ENCODE data around the gene HOXC10.

- TF ChIP-seq POLR2AphosphoS5 (IDR thresholded peaks at IDR 0.05; ENCODE audit: low read depth, low read length) (no peak), CTCF (IDR thresholded peaks at IDR 0.05) (no peak), REST (IDR thresholded peaks at IDR 0.05; ENCODE audit: insufficient read depth in 1 of 2, low read depth in 2 of 2, low read length in 1 of 2) (no peak), TCF7L2 (IDR thresholded peaks at IDR 0.05; ENCODE audit: low read depth, low read length) (no peak), SIN3A (IDR thresholded peaks at IDR 0.05; ENCODE audit: borderline replicate concordance, insufficient read depth, low read depth, low read length) (no peak)
Measured at GRCh38 chr12:53955776-53956250, 29.1 kb upstream of the HOXC10 start.

Data from Panc1 (cell line).